Measurements from ENCODE around the gene ABCA1. TPM values are rescaled to one million over a fixed set of nuclear protein-coding genes. Genes with fewer than 3 reads are reported as not detected.

The ABCA1 gene
- total RNA-seq, 1 donor from 2014 or later = 21.9 TPM

- Histone ChIP-seq H3K36me3 (ENCODE audit: control insufficient read depth, insufficient read depth, low read length) (peaks cover 2% of the 10 kb centered on the region), H3K4me3 (ENCODE audit: low read depth, low read length) (no peak overlapping the region), H3K27me3 (ENCODE audit: control insufficient read depth, insufficient read depth, low read length) (no peaks in the 10 kb centered on the region)
- no peak for DNase-seq (ENCODE audit: low read depth)
- no peak for TF ChIP-seq CTCF (IDR thresholded peaks at IDR 0.05; ENCODE audit: insufficient read depth, low read length, poor library complexity, severe bottlenecking)
These were observed 143.9 kb downstream of the ABCA1 start for GRCh38 chr9:104784098-104784497.

- DNase-seq (ENCODE audit: low read depth) = no peak
These were observed 144.4 kb downstream of the ABCA1 start for GRCh38 chr9:104783588-104783987.

GRCh38 chr9:104780796-104781395 lies 147.1 kb downstream of the ABCA1 start:
- no peak for DNase-seq (ENCODE audit: low read depth)
- peaks cover 2% of the 10 kb centered on the region for H3K36me3 ChIP-seq (ENCODE audit: control insufficient read depth, insufficient read depth, low read length)
- H3K4me3 ChIP-seq (ENCODE audit: low read depth, low read length) = no peak overlapping the region
- no peaks in the 10 kb centered on the region for H3K27me3 ChIP-seq (ENCODE audit: control insufficient read depth, insufficient read depth, low read length)
- peak; percentile 44 for TF ChIP-seq CTCF (IDR thresholded peaks at IDR 0.05; ENCODE audit: insufficient read depth, low read length, poor library complexity, severe bottlenecking)

More at GRCh38 chr9:104783588-104783987, 144.4 kb downstream of the ABCA1 start:
- H3K4me3 ChIP-seq (ENCODE audit: low read depth, low read length) = no peak overlapping the region
- no peak for TF ChIP-seq CTCF (IDR thresholded peaks at IDR 0.05; ENCODE audit: insufficient read depth, low read length, poor library complexity, severe bottlenecking)
- peaks cover 2% of the 10 kb centered on the region for H3K36me3 ChIP-seq (ENCODE audit: control insufficient read depth, insufficient read depth, low read length)
- no peaks in the 10 kb centered on the region for H3K27me3 ChIP-seq (ENCODE audit: control insufficient read depth, insufficient read depth, low read length)

GRCh38 chr9:104779946-104780535 lies 147.9 kb downstream of the ABCA1 start:
- H3K4me3 ChIP-seq (ENCODE audit: low read depth, low read length) = no peak overlapping the region
- H3K36me3 ChIP-seq (ENCODE audit: control insufficient read depth, insufficient read depth, low read length) = peaks cover 2% of the 10 kb centered on the region
- no peak for DNase-seq (ENCODE audit: low read depth)
- TF ChIP-seq CTCF (IDR thresholded peaks at IDR 0.05; ENCODE audit: insufficient read depth, low read length, poor library complexity, severe bottlenecking) = no peak
- no peaks in the 10 kb centered on the region for H3K27me3 ChIP-seq (ENCODE audit: control insufficient read depth, insufficient read depth, low read length)

GRCh38 chr9:104779334-104779733 lies 148.6 kb downstream of the ABCA1 start:
- Histone ChIP-seq H3K27me3 (ENCODE audit: control insufficient read depth, insufficient read depth, low read length) (no peaks in the 10 kb centered on the region), H3K36me3 (ENCODE audit: control insufficient read depth, insufficient read depth, low read length) (peaks cover 2% of the 10 kb centered on the region), H3K4me3 (ENCODE audit: low read depth, low read length) (no peak overlapping the region)
- no peak for DNase-seq (ENCODE audit: low read depth)
- TF ChIP-seq CTCF (IDR thresholded peaks at IDR 0.05; ENCODE audit: insufficient read depth, low read length, poor library complexity, severe bottlenecking) = no peak

- no peaks in the 10 kb centered on the region for H3K27me3 ChIP-seq (ENCODE audit: control insufficient read depth, insufficient read depth, low read length)
These were observed 149.2 kb downstream of the ABCA1 start for GRCh38 chr9:104778802-104779201.

More at GRCh38 chr9:104778802-104779201, 149.2 kb downstream of the ABCA1 start:
- no peak overlapping the region for H3K4me3 ChIP-seq (ENCODE audit: low read depth, low read length)
- H3K36me3 ChIP-seq (ENCODE audit: control insufficient read depth, insufficient read depth, low read length) = peaks cover 2% of the 10 kb centered on the region
- no peak for TF ChIP-seq CTCF (IDR thresholded peaks at IDR 0.05; ENCODE audit: insufficient read depth, low read length, poor library complexity, severe bottlenecking)
- no peak for DNase-seq (ENCODE audit: low read depth)

Data from kidney epithelial cell (primary cell).